Thyroid gland (tissue), 4 donors: ENCODE data around the gene RNASEH2A.

Experiments
- POLR2A ChIP-seq, 2 donors: fragments of 450-650 bp; IDR thresholded peaks; one replicate each; pipeline ENCODE4 v1.6.1; 2017; ENCODE audit warnings: antibody characterized with exemption in 2 of 2, mild to moderate bottlenecking in 2 of 2, moderate library complexity in 1 of 2
- TF ChIP-seq, protein P1 (sequence below), 6 experiments: fragments of 200-600 bp in 3 of 6; fragments of 450-650 bp in 3 of 6; sonication (generic) in 3 of 6; IDR thresholded peaks; one replicate each; pipeline ENCODE4 v1.5.1; 2016 to 2019; ENCODE audit warnings: antibody characterized with exemption in 6 of 6, mild to moderate bottlenecking in 2 of 6, inconsistent platforms in 1 of 6, moderate library complexity in 1 of 6

DNA sequence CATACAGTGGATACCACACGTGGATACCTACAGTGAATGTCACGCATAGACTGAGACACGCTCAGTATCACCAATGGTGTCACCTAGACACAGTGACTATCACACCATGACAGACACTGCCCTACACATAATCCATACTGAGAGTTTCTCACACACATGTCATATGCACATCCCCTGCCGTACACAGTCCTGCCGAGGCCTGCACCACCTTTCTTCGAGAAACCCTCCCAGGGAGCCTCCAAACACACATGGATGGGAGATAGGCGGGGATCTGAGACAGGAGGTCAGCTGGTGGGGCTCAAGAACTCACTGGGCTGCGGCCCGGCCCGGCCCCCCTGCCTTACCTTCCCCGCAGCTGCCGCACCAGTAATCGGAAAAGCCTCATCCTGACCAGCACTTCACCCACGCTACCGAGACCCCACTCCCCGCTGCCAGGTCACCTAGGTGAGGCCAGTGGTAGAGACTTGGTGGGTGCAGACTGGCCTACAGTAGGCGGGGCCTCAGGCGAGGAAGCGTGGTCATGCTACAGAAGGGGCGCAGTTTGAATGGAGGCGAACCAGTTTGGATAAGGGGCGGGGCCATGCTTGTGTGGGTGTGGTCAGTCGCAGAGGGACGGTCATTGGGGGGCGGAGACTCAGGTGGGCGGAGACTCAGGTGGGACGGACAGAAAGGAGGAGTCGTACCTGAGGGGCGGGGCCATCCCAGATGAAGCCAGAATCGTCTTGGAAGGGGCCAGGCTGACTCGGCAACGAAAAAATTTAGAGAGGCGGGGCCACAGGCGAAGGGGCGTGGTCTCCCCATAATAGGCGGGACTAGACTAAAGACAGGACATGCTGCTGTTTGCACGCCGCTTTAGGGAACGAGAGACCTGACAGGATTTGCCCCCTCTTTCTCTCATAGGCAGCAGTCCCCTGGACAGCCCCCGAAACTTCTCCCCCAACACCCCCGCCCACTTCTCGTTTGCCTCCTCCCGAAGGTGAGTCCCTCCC lies 34.0 kb downstream of the RNASEH2A start:
- TF ChIP-seq, protein P1, sequence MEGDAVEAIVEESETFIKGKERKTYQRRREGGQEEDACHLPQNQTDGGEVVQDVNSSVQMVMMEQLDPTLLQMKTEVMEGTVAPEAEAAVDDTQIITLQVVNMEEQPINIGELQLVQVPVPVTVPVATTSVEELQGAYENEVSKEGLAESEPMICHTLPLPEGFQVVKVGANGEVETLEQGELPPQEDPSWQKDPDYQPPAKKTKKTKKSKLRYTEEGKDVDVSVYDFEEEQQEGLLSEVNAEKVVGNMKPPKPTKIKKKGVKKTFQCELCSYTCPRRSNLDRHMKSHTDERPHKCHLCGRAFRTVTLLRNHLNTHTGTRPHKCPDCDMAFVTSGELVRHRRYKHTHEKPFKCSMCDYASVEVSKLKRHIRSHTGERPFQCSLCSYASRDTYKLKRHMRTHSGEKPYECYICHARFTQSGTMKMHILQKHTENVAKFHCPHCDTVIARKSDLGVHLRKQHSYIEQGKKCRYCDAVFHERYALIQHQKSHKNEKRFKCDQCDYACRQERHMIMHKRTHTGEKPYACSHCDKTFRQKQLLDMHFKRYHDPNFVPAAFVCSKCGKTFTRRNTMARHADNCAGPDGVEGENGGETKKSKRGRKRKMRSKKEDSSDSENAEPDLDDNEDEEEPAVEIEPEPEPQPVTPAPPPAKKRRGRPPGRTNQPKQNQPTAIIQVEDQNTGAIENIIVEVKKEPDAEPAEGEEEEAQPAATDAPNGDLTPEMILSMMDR (IDR thresholded peaks at IDR 0.05), result no peak
- TF ChIP-seq POLR2A (IDR thresholded peaks at IDR 0.05), result no peak
